HG02642 (cell line): Measurements from ENCODE around the gene HOXB1.
"Not testable (repeated sequence)": the region's sequence is repeated elsewhere in the genome, so short reads cannot be mapped to it uniquely, and the experiment has no call there.

Experiments used
- ATAC-seq: cut with Tn5 transposase; IDR thresholded peaks from one replicate; pipeline ENCODE4 v1.9.1; 2021; ENCODE audit warnings: mild to moderate bottlenecking; ENCODE audit not compliant: unreplicated experiment, poor library complexity

Gene HOXB1

DNA sequence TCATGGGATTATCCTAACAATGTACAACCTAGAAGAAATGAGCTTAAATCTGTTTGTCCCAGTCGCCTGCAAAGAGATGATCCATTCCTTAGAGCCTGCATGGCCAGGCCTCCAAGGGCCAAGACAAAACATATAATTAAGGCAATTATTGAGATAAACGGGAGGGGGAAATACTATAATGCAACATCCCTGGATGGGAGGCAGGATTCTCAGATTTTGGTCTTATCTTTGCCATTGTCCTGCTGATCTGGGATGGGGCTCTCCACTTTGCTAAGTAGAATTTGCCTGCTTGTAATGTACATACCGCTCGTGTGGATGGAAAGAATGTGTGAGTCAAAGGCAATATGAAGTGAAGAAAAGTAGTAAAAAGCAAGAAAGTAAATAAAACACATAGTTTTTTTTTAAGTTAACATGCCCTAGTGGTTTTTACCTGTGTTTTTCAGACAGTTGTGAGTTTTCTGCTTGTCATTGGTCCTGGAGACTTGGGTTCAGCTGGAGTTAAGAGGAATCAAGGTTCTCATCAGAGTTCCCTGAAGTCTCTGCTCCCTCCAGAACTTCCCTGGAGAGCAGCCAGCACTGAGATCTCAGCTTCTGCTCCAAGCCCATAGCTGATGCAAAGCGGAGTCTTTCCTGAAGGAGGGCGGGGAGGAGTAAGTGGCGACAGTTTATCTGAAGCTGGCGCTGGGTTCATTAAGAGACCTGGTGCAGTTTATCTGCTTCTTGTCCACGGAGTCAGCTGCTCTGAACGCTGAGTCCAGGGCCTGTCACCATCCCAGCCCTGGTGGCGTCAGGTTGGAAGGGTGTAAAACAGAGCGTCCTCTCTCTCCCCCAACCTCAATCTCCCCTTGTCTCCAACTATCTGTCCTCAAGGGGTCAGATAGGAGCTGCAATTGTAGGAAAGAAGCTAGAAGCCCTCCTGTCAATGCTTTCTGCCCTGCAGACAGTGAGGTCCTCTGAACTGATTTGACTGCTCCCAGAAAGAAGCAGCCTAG lies 30.1 kb downstream of the HOXB1 start:
- ATAC-seq, result no peak

DNA sequence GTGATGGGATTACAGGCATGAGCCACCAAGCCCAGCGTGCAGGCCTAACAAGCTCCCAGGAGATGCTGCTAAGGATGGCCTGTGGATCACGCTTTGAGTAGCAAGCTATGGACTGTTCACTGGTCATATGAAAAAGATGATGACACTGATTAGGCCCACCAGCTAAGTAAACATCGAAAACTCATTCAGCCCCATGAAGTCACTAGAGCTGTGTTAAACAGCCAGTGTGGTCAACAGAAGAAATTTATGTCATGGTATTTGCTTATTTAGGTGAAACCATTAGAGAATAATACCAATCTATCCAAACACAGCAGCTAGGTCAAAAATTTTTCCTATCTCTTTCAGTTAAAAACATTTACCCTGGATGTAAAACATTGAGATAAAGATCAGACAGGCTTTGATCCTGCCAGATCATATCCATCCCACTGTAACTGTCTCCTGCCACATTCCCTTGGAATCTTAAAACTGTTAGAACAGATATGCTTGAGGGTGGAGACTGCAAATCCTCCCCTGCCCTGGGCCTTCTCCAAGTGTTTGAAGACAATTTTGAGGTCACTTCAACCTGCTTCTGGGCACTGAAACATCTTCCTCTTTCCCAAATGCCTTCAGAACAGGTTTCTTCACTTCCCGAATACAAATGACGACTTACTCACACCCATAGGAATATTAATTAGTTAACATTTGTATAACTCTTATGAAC lies 30.9 kb downstream of the HOXB1 start:
- no peak for ATAC-seq

DNA sequence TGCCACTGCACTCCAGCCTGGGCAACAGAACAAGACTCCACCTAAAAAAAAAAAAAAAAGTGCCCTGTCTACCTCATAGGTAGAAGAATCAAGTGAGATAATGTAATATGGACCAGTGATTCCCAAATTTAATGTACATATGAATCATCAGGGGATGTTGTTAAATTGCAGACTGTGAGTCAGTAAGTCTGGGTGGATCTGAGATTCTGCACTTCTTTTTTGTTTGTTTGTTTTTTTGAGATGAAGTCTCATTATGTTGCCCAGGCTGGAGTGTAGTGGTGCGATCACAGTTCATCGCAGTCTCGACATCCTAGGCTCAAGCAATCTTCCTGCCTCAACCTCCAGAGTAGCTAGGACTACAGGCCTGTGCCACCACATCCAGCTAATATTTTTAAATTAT lies 31.6 kb downstream of the HOXB1 start:
- no peak for ATAC-seq

DNA sequence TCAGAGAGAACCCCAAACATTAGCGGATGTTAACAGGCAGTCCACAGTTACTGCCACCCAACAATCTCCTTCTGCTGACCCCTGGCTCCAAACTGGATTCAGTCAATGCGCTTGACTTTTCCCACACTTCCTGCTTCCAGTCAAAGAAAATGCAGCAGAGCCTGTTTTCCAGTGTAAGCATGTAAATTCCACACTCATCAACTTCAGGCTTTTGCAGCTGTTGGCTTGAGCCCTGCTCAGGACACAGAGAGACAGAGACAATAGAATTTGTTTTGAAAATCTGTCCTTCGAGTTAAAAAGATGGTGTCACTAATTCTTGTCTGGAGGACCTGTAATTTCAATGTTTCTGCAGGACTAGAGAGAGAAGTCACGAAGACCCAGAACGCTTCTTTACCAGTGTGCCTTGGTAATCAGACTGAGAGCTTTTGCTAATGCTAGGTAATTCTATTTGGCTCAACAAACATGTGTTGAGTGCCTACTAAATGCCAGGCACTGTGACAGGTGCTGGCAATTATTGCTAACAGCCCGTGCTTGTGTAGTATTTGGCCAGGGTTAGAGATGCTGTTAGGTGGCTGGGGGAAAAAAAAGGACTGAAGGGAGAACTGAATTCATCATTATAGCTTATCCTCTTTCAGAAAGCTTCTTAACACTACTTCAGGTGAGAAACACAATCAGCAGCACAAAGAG lies 32.5 kb downstream of the HOXB1 start:
- no peak for ATAC-seq

DNA sequence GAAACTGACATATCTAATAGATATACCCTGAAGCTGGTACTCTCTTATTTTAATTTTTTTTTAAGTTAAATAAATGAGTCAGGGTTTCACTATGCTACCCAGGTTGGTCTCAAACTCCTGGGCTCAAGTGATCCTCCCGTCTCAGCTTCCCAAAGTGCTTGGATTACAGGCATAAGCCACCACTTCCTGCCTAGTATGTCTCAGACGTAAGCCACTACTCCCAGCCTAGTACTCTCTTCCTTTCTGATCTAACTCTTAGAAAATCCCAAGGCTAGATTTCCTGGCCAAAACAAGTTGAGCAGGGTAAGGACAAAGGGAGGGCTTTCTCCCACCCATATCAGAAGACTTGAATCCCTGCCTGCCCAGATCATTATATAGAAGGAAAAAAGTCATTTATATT lies 33.7 kb downstream of the HOXB1 start:
- ATAC-seq, result no peak

DNA sequence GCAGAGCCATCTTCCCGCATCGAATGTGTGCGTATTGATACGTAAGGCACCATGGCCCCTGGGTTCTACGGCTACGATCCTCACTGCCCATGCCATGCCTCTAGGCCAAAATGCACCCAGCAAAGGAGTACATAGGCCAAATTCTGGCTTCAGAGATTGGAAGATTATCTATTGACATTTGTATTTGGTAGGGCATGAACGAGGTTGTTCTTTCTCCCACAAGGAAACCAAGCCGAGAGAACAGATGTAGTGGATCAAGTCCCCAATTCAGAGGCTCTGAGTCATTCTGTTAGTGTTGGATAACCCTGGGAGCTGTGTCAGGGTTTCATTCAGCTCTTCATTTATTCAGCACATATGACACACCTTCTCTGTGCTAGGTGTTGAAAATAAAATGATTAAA lies 36.5 kb downstream of the HOXB1 start:
- no peak for ATAC-seq

DNA sequence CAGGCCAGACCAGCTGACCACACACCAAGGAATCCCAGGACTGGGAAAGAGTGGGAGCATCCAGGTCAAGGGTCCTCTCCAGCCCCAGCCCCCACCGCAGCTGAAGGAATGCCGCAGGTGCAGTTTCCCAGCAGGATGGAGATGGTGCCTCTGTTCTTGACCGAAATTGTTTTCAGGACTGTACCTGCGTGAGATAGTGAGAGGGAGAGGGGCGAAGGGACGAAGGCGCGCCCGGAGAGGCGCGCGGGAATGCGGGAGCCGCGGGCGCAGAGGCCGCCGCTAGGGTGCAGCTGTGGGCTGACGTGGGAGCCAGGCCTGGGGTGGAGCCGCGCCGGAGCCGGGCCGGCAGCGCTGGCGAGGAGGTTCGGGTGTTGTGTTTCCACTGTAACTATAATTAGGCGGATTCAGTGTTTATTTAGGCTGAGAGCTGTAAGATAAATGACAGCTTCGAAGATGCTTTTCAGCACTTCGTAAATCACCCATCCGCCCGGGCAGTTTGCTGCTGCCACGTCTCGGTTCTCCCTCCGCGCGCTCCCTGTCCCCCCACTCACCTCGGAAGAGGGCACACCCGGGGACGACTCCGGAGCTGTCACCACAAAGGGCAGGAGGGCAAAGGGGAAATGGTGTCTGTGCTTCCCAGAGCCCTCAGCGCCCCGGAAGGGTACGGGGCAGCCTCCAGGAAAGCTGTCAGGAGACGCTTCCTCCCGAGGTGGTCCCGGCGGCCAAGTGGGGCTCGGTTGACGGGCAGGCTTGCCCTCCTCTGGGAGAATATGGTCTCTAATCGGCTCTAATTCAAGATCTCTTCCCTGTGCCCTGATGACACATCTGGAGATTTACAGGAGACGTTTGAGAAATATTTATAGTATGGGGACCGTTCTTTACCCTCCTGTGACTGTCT lies 38.2 kb downstream of the HOXB1 start:
- ATAC-seq, result peak; percentile 87

DNA sequence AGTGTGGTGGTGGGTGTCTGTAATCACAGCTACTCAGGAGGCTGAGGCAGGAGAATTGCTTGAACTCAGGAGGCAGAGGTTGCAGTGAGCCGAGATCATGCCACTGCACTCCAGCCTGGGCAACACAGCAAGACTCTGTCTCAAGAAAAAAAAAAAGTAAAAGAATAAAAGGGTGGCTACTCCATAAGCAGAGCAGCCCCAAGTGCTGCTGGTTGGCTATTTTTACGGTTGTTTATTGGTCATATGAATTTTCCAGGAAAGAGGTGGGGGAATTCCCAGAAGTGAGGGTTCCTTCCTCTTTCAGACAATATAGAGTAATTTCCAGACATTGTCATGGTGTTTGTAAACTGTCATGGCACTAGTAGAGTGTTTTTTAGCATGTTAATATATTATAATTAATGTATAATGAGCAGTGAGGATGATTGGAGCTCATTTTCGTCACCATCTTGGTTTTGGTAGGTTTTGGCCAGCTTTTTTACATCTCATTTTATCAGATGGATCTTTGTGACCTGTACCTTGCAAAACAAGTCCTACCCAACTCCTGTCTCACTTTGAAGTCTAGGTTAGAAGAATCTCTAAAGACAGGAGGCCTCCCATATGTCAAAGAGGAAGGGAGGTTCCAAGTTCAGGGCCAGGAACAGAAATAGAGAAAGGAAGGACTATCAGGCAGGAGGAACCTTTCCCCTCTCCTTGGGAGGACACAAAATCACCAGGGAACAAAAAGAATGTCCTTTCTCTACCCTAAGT lies 39.1 kb downstream of the HOXB1 start:
- ATAC-seq, result no peak

DNA sequence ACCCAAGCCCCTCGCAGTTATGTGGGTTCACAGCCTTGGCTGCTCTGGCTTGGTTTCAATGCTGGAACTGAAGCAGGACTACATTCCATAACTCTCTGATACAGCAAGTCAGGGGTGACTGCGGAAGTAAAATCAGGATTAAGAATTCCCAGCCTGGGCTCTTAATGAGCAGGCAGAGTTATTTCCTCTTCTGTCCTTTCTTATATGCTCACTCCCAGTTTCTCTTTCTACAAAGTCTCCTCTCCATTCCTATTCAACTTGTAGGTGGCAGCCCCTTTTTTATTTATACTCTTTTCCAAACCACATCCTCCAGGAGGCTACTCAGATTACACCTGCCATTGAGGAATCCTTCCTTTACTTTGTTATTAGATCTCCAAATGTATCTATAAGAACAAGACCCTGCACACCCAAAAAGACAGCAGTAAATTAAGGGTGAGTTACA lies 40.3 kb downstream of the HOXB1 start:
- no peak for ATAC-seq

DNA sequence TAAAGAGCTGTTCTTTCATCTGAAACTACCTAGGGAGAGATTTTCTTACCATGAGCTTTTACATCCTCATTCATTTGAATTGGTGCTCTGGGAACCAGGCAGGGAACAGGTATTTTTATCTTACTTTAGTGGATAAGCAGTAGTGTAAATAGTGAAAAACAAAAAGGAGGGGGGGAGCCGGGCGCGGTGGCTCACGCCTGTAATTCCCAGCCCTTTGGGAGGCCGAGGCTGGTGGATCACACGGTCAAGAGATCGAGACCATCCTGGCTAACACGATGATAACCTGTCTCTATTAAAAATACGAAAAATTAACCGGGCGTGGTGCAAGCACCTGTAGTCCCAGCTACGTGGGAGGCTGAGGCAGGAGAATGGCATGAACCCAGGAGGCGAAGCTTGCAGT lies 41.0 kb downstream of the HOXB1 start:
- no peak for ATAC-seq

DNA sequence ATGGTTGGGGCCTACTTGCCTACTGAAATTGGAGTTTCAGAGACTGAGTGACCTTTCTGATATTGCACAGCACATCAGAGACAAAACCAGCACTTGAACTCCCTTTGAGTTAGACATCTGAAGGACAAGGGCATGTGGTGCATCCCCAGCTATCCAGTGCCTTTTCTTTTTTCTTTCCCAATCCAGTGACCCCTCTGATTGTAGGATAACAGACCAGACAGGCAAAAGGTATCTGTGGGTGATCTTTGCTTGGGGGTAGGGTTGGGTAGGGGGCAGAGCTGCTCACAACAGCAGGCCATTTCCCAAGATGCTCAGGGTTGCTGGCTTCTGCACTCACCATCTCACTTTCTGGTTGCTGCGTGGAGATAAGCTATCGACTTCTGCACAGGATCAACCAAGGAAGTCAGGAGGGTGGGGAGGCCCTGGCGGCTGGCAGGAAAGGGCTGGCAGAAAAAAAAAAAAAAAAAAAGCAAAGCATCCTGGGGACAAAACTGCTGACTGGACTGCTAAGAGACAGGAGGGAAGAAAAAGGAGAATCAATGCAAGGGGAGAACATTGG lies 42.2 kb downstream of the HOXB1 start:
- no peak for ATAC-seq

DNA sequence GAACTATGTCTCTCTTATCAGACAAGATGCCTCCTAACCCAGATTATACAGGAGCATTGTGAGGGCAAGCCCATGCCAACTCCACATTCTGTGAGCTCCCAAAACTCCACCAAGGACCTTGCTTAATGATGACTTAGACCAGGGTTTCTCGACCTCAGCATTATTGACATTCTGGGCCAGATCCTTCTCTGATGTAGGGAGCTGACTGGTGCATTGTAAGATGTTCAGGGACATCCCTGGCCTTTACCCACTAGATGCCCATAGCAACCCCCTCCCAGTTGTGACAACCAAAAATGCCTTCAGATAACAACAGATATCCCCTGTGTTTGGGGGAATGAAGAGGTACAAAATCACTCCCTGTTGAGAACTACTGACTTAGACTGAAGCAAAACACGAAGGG lies 43.6 kb downstream of the HOXB1 start:
- no peak for ATAC-seq

DNA sequence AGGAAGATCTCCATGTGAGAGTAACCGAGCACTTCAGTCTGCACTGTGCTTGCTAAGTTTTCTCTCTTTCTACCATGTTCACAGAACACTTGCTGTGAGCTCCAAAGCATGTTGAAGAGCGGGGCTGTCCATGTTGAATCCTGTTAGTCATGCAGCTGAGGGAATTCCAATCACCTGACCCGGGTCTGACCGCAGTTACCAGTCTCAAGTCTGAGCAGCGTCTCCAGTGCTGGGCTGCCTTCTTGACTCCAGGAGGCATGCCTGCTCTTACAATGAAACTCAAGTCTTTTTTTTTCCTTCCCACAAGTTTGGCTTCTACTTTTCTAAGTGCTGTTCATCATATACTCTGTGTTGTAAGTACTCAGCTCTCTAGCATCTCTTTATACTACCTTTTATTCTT lies 44.3 kb downstream of the HOXB1 start:
- ATAC-seq, result no peak

DNA sequence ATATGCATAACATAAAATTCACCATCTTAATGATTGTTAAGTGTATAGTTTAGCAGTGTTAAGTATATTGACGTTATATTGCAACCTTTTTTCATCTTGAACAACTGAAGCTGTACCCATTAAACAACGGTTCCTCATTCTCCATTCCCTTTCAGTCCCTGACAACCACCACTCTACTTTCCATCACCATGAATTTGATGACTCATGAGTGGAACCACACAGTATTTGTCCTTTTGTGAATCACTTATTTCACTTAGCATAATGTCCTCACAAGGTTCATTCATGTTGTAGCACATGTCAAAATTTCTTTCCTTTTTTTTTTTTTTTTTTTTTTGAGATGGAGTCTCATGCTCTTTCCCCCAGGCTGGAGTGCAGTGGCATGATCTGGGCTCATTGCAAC lies 46.0 kb downstream of the HOXB1 start:
- no peak for ATAC-seq

DNA sequence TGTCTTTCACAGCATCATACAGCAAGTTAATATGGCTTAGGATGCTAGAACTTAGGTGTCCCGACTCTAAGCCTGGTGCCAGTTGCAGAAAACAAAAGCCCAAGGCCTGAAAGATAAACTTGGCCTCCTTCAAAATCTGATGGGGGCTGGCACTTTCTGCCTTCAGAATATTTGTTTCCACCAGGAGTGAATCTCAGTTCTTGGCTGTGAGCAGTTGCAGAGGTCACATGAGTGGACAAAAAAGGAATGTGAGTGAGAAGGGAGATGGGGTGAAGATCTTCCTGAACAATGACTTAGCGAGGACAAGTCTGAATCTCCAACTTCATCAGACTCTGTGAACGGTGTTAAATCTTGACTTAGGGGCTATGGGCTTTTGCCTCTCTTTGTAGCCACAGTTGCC lies 46.6 kb downstream of the HOXB1 start:
- ATAC-seq, result no peak

DNA sequence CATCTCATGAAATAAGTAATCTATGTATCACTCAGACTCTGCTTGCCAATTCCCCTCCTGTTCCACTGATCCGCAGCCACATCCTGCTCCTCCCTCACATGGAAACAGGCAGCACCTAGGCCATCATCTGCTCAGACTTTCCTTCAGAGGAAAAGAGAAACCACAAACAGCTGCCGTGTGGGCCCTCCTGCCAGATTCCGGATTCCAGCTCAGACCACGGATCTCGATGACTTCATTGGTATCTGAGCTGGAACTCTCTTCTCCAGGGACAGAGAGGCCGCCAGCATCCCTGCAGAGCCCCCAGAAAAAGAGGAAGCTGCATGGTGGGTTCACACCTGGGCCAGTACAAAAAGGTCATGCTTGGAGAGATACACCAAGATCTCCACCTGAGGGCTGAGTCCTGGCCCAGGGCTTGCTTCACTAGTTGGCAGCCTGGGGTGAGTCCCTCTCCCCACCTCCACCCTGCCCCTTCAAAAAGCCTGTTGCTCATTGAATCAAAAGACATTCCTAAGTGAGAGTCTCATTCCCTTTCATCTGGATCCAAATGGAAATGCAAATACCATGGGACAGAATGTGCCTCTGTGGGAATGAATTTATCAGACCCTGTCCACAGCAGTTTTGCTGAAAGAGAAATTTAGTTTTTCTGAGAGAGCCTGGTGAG lies 47.2 kb downstream of the HOXB1 start:
- ATAC-seq, result no peak

DNA sequence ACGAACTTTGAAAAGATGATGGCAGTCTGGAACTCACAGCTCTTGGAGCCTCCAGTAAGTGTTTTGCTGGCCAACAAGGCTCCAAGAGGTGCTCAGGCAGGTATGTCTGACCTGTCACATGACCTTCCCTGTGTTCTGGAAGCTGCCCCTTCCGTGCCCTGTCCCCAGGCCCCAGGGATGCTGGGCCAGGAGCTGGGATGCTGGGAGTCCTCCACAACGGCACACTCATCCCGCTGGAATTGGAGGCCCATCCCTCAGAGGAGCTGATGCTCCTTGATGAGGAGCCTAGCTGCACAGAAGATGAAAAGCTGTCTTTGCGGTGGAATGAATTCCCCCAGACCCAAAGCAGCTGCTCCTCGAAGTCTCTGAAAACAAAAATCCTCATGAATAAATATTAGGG lies 47.8 kb downstream of the HOXB1 start:
- no peak for ATAC-seq

DNA sequence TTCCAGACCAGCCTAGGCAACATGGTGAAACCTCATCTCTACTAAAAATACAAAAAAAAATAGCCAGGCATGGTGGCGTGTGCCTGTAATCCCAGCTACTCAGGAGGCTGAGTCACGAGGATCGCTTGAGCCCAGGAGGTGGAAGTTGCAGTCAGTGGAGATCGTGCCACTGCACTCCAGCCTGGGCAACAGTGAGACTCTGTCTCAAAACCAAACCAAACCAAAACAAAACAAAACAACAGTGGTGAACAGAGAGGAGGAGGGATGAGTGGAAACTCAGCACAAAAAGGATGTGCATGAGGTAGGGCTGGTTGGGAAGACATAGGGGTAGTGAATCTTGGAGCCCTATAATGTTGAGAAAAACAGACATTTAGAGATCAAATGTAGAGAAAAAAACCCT lies 48.5 kb downstream of the HOXB1 start:
- ATAC-seq, result not testable (repeated sequence)

DNA sequence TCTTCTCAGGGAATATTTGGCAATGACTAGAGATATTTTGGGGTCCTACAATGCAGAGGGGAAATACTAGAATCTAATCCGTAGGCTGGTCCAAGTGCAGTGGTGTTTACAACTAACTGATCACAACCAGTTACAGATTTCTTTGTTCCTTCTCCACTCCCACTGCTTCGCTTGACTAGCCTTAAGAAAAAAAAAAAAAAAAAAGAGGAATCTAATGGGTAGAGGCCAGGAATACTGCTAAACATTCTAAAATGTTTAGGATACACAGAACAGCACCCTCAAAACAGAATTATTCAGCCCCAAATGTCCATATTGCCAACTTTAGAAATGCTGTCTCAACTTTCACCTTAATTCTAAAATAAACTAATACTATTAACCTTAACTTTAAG lies 51.8 kb downstream of the HOXB1 start:
- no peak for ATAC-seq
